PC-9 (cell line): Measurements from ENCODE around the gene PKHD1.

Experiments
- EZH2 ChIP-seq: fragments of 200-600 bp; sonication (generic); IDR thresholded peaks from 2 replicates; pipeline ENCODE4 v1.8.0; 2017; ENCODE audit warnings: antibody characterized with exemption, low read depth
- TF ChIP-seq, protein P1 (sequence below): fragments of 200-600 bp; sonication (generic); conservative IDR thresholded peaks from 2 replicates; pipeline ENCODE4 v1.6.1; 2017; ENCODE audit warnings: mixed run types, antibody characterized with exemption, mild to moderate bottlenecking, moderate library complexity

DNA sequence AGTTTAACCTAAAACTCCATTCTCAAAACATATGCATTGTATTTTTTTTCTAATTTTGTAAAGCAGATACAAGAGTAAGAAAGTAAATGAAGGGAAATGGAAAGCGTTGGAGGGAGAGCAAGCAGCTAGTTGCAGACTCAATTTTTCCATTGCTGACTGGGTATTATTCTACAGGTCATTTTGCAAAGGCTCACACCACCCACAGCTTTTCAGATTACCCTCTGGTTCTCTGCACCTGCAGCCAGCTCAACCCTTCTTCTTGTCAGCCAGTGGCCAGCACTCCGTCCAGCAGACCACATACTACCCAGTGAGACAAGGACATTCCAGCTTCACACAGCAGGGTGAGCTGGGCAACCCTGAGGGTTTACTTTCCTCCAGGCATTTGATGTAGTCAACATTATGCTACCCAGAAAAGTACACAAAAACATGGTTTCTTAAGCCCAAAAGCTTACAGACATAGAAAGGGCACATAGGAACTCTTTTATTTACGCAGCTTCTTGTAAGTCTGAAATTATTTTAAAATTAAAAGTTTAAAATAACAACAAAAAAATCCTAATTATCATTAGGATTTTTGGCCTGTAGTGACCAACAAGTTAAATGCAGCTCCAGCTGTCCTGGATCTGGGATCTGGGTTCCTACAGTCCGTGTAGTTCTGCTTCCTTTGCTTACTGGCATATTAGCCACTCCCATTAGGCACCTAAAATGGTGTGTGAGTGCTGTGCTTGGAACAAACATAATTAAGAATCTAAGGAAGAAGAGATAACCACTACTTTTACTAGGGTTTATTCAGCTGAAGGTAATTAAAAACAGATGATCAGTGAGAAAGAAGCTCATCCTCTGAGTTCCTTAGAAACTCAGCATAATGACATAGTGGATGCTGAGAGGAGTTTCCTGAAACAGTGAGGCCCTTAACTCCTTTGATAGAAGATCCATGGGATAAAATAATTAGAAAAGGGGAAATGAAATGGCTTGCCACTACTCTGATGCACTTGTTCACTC is 185.3 kb downstream of the PKHD1 start:
- TF ChIP-seq, protein P1, sequence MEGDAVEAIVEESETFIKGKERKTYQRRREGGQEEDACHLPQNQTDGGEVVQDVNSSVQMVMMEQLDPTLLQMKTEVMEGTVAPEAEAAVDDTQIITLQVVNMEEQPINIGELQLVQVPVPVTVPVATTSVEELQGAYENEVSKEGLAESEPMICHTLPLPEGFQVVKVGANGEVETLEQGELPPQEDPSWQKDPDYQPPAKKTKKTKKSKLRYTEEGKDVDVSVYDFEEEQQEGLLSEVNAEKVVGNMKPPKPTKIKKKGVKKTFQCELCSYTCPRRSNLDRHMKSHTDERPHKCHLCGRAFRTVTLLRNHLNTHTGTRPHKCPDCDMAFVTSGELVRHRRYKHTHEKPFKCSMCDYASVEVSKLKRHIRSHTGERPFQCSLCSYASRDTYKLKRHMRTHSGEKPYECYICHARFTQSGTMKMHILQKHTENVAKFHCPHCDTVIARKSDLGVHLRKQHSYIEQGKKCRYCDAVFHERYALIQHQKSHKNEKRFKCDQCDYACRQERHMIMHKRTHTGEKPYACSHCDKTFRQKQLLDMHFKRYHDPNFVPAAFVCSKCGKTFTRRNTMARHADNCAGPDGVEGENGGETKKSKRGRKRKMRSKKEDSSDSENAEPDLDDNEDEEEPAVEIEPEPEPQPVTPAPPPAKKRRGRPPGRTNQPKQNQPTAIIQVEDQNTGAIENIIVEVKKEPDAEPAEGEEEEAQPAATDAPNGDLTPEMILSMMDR: no peak
- TF ChIP-seq EZH2: no peak
